Endothelial cell of hepatic sinusoid (primary cell): ENCODE measurements around the gene CES5A.
"Not testable (repeated sequence)": the region's sequence is repeated elsewhere in the genome, so short reads cannot be mapped to it uniquely, and the experiment has no call there.

ENCODE experiments used
- in situ Hi-C: cut with HindIII; loops from 2 replicates; pipeline ENCODE4 v1.10.0; 2017; ENCODE audit warnings: low sequenced_read_pairs

The CES5A gene

DNA sequence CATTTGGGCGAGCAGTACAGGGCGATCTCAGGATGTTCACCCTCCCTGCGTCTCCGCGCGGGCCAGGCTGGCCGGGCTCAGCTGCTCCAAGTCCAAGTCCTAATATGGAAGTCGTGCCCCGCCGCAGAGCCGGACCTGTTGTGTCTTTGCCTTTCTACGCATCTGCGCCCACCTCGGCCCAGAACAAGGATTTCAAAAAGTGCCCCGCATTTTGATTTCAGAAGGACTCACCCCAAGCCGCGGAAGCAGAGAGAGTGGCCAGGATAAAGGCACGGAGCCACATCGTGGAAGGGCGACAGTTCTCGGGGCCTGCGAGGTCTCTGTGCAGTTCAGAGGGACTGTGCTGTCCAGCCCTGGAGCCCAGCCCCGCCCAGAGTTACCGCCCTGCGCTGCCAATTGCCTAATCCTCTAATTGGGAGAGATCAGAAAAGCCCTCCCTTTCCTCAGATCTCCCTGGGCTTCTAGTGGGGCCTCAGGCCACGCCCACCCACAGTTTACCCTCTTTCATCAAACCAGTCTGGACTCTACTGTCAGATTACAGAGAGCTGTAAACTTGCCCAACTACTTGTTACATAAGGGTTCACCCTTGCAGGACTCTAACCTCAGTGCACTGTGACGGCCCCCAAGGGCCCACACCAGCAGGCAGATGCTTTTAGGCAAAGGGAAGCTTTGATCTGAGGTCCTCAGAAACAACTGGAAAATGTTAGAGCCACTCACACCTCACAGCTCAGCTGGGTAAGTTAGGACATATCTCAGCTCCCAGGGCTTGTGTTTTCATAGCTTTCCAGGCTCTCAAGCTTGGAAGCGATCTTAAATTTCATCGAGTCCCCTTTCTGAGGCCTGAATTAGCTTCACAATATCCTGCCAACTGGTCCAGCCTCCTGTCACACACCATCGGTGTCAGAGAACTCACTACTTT is 42.1 kb downstream of the CES5A start, which contains the start of gene CES1:
TSS of gene CES1 (minus strand) at position 324 of the 919 bp plus-strand sequence. CDS start at position 283, 41 bp downstream.
- in situ Hi-C loops = loop anchor here (25.0 kb wide), 2 partner anchors 171 to 396 kb away; partner anchors contain the start of gene SLC6A2

DNA sequence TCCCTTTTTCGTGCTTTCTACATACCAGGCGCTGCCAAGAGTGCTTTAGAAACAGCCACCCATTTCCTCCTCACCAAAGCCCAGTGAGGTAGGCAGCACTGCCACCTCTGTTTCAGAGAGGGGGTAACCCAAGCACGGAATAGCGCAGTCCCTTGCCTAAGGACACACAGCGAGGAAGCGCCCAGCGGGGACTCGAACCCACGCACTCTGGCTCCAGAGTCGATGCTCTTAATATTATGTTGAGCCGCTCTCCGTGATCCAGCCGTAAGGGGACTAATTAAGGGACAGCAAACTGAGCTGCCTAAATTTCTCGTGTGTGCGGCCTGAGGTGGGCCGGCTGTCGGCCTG is 42.8 kb downstream of the CES5A start:
- in situ Hi-C loops = loop anchor here (25.0 kb wide), 2 partner anchors 170 to 395 kb away; partner anchors contain the start of gene SLC6A2

DNA sequence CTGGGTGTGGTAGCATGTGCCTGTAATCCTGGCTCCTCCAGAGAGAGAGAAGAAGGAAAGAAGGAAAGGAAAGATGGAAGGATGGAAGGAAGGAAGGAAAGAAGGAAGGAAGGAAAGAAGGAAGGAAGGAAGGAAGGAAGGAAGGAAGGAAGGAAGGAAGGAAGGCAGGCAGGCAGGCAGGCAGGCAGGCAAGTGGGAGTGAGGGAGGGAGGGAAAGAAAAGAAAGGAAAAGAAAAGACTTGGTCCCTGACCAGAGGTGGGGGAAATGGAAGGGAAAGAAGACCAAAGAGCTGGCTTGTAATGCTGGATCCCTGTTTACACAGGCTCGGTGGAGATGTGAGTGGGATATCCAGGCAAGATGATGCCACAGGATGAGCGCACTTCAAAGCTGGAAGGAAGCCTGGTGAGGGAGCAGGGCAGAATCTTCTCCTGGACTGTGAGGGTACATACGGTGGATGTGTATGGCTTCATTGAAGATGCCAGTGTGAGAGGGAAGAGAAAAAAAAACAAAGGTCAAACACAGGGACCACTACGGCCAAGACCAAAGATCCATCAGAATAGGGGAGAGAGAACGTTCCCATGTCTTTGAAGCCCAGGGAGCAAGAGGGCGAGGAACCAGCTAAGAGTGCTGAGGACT is 44.4 kb downstream of the CES5A start:
- in situ Hi-C loops = loop anchor here (25.0 kb wide), 2 partner anchors 168 to 393 kb away; partner anchors contain the start of gene SLC6A2

DNA sequence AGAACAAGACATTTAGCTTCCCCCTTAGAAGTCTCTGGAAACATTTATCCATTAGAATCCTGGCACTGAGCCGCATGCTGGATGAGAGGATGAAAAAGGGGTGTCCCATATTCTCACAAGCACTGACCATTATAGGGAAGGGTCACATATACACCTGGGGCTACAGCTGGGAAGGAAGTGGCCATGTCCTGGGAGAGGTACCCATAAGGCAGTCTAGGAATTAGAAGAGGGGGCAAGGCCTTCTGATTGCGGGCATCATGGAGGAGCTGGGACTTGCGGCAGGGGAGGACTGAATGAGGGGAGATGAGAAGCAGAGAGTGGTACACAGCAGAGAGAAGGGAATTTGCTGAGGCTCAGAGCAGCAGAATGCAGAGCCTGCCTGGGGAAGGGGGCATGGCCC is 45.9 kb downstream of the CES5A start:
- in situ Hi-C loops = loop anchor here (25.0 kb wide), 2 partner anchors 167 to 392 kb away; partner anchors contain the start of gene SLC6A2

DNA sequence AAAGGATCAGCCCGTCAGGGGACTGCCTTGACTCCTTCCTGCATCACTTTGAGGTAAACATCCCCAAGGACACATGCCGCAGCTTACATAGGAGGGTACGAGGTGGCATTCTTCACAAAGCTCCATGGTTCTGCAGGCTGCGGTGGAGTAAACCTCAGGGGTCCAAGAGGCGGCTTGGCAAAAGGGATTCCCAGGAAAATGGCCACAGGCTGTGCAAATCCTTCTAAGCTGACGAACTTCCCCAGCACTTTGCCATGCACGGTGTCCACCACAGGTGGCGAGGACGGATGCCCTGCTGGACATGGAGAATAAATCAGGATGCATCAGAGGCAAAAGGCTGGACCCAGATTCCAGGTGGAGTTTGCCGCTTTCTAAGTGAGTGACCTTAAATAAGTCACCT is 46.5 kb downstream of the CES5A start:
- in situ Hi-C loops = loop anchor here (25.0 kb wide), 2 partner anchors 166 to 391 kb away; partner anchors contain the start of gene SLC6A2

DNA sequence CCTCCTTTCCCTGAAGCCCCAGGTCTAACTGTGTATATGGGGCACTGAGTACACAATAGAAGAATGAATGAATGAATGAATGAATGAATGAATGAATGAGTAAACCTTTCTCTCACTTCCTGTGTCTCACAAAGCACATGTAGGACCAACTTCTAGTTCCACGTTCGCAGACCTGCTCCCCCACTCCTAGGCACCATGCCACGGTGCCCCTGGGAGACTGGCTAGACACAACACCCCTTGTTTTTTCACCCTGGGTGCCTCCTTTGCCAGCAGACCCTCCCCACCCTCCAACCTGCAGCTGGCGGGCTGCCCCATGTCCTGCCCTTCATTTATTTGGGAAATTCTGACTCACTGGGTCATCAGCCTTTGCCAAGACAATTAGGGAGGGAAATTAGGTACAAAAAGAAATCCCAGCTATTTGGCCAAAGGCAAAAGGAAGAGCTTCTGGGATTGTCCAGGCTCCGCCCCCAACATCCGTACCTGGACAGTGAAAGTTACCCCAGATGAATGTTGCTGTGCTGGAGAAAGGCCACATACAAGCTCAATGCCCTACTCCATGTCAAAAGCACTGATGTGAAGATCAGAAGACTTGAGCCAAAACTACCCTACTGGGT is 50.0 kb downstream of the CES5A start:
- in situ Hi-C loops = loop anchor here (25.0 kb wide), 2 partner anchors 163 to 388 kb away; partner anchors contain the start of gene SLC6A2

DNA sequence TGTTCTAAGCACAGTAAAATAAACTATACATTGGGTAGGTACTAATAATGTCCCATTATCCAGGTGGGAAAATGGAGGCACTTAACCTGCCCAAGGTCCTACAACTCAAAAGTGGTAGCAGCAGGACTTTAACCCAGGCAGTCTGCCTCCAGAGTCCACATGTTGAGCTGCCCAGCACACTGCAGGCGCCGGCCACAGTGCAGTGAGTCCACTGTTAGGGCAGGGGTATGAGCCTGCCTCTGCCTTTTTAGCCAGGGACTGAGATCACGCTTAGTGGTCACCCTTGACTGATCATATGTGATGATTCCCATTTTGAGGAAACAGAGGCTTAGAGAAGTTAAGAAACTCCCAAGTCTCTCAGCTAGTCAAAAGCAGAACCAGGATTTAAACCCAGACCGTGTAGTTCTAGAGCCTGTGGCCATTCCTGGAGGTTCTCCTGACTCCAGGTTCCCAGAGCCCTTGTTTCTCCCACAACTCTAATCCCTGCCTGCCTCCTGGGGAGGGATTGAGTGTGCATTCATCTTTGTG is 50.6 kb downstream of the CES5A start:
- in situ Hi-C loops = no loop called here

DNA sequence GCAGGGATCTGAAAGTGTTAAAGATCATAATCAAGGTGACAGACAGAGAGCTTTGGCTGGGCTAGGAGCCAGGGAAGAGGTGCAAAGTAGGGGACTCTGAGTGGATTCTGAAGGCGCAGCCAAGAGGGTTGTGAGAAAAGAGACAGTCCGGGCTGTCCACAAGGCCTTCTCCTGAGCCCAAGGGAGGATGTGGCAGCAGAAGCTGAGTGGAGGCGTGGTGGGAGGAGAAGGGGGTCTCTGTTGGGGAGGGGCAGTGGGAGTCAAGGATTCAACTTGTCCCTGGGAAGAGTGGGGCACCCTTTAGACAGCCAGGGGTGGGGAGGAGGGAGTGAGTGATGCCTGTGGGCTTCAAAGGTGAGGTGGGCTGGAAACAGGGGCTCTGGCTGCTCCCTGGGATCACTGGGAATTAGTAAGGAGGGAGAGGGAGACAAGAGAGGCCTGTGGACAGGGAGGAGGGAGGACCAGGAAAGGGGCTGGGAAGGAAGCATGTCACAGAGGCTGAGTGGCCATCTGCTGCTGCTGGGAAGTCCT is 52.8 kb downstream of the CES5A start:
- in situ Hi-C loops = no loop called here

DNA sequence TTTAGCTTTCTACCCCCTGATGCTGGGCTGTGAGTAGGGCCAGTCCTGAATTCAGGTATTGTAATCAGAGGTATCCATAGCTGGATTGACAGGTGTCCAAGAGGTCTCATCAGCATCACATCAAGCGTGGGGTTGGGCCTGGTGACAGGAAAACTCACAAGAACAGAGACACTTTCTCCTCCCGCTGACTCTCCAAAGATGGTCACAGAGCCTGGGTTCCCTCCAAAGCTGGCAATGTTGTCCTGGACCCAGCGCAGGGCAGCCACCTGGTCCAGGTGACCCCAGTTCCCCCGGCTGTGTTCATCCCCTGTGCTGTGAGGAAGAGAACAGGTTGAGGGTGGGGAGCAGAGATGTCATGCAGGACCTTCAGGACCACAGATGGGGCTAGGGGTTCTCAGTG is 54.0 kb downstream of the CES5A start:
- in situ Hi-C loops = no loop called here

DNA sequence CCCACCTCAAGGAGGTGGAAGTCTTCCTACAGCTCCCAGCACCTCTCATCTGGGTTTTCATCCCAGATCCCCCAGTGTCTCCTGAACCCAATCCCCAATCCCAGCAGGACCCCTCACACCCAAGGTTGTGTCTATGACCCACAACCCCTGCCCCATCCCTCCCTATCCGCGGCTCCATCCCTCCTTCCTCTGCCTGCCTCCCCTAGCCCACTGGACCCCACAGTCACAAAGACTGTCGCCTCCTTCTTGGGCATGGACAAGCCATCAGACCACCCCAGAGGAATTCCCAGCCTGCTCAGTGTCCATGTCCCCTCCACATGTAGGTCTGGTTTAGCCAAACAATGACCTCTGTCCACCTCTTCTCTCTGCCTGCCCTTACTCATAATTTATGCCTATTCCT is 54.6 kb downstream of the CES5A start:
- in situ Hi-C loops = no loop called here

DNA sequence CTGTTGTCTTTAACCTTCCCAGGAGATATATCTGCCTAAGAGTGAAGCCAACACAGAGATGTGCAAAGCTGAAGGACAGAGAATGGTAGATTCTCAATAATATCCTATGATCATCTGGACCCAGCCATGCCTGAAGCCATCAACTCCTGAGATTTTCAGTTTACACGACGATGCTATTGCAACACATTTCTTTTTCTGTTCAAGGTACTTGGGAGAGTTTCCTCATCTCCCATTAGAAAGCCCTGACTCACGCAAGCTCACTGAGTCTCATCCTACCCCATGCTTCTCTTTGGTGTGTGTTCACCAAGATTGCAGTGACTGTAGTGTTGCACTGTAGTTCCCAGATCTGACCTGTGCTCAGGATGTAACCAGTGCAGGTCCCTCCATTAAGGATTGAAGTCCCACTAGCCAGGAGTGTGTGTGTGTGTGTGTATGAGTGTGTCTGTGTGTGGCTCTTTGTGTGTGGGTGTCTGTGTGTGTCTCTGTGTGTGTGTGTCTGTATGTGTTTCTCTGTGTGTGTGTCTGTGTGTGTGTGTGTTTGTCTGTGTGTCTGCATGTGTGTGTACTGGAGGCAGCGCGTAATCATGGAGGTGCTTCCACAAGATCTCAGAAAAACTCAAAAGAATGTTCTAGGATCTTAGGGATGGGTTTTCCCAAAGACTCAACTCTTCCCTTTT is 57.8 kb downstream of the CES5A start:
- in situ Hi-C loops = no loop called here

DNA sequence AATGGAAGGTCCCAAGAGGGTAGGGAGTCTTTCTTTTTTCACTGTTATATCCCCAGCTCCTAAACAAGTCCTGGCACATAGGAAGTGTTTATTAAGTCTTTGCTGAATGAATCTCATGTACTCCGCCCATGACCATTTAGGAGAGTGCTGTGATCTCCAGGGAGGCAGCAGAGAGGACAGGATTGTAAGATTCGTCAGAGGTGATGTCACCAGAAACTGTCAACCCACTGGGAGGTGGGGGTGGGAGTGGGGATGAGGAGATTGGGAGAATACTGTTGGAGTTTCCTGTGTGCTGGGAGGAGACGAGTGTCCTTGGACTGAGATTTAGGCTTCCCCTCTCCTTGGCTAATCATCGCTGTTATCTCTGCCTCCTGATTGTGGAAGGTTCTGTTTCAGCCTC is 59.0 kb downstream of the CES5A start:
- in situ Hi-C loops = not testable (repeated sequence)

DNA sequence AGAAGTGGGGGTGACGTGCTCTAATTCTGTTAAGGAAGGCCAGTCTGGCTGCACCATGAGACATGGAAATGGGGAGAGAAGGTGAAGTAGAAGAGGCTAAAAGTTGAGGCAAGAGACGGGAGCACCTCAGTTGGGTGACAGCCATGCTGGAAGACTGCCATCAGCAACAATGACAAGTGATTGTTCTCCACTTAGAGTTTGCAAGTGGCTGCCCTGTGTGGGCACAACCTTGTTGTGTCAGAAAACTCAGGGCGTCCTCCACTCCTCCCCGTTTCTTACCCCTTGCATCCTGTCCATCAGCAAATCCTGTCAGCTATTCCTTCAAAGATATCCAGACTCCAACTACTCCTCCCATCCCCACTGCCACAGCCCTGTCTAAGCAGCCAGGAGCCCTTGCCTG is 59.9 kb downstream of the CES5A start:
- in situ Hi-C loops = no loop called here

DNA sequence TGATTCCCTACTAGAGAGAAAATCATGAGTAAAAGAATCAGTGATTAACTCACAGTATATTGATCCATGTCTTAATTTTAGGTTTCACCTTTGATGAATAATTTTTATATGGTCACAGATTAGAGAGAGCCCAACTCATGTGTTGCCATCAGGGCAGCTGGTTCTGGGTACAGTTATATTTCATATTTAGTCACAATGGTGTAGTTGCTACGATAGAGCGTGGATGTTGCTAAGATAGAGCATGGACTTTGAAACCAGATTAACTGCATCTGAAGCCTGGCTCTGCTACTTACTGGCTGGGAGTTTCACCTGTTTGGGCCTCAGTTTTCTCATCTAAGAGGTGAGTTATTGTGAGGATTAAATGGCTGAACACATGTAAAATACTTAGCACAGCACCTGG is 61.0 kb downstream of the CES5A start:
- in situ Hi-C loops = not testable (repeated sequence)

DNA sequence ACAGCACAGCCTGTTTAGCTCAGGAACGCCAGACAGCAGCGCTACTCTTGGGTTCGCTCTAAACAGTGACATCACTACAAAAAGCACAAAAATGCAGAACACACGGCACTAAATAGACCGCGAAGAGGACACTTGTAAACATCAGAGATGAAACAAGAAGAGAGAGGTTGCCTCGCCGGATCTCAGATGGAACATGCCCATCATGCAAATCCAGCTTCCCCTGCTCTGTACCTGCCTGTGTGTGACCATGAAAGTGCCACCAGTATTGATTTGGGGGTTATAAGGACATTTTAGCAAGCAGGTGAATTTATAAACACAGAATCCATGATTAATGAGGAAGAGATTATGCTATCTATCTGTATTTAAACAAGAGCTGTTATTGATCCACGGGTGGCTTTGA is 61.4 kb downstream of the CES5A start:
- in situ Hi-C loops = not testable (repeated sequence)

DNA sequence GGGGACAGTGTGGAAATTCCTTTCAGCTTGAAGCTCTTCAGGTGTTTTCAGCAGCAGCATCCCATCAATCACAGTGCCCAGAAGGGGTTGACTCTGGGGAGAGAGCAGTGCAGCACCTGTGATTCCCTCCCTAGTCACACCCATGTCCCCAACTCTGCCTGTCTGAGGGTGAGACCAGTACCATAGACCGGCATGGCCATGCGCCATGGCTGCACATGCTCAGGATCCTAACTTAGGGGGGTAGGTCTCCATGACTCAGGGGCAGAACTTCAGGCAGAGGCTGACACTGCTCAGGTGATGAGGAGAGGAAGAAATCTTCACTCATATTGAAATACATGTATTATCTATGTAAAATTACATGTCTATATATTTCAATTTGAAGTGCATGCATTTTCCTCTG is 62.2 kb downstream of the CES5A start:
- in situ Hi-C loops = no loop called here

DNA sequence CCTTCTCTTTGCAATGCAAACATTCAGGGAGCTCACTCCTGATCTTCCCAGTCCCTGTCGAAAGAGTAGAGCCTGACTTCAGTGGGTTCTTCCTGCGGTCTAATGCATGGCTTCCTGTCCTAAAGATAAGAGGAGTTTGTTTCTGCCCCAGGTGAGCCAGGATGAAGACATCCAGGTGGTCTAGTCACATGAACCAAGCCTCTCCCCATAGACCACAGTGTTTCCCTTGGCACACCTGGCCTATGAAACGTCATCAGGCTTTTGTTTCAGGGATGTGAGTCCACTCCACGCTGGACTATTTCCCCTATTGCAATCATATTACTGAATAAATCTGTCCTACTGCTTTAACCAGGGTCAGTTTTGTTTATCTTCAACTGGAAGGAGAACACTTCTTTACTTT is 63.4 kb downstream of the CES5A start:
- in situ Hi-C loops = no loop called here

DNA sequence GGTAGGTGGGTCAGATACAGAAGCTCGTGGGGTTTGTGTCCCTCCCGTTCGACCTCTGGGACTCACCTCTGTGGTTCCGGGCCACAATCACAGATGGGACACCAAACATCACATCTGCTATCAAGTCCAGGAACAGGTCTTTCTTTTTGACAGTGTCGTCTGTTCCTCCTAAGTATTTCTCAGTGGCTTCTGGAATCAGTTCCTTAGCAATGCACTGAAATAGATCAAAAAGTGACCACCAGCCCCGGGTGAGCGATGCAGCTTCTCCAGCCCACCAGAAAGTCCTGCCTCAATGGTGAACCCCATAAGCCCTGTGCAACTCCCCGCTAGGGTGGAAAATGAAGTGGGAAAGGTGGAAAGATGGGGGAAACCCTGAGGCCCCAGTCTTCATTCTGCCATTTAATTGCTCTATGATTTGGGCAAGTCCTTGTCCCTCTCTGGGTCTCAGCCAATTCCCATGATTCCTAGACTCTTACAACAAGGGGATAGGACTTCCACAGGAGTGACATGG is 64.7 kb downstream of the CES5A start:
- in situ Hi-C loops = no loop called here

DNA sequence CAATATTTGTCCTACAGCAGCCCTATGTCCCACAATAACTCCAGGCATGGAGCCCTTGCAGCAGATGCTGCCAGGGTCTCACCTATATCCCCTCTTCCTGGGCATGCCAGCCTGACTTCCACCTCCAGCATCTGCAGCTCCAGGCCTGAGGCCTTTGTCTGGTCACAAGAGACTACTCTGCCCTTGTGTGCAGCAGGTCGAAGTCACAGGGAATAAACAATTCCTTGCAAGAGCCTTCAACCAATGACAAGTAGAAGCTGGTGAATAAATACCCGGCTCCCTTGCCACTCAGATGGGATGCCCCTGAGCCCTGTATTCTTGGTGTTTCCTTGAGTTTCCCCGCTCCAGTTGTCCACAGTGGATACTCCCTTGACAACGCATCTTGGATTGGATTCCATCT is 65.3 kb downstream of the CES5A start:
- in situ Hi-C loops = no loop called here

DNA sequence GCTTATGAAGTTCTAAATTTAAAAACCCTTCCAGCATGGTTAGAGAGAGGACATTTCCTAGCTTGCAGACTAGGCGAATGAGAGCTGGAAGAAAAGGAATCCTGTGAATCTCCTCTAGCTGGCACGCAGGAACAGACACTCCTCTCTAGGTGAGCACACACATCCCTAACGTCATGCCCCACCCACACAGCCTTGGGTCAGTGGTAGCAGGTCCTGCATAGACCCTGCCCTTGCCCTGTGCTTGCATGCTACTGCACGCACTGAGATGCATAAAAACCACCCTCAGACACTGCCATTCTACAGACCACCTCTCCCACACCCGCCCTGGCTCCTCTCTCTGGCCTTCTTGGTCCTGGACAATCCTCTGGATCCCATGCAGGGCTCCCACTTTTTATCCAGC is 65.8 kb downstream of the CES5A start:
- in situ Hi-C loops = no loop called here
